GM10266 (cell line): ENCODE measurements around the gene PSMA8.
"Not testable (repeated sequence)": the region's sequence is repeated elsewhere in the genome, so short reads cannot be mapped to it uniquely, and the experiment has no call there.

Source experiments
- DNase-seq: peaks from one replicate; pipeline ENCODE4 v3.0.0; 2012; ENCODE audit errors: extremely low spot score
- CTCF ChIP-seq: IDR thresholded peaks from 2 replicates; pipeline ENCODE4 v1.5.1; 2012; ENCODE audit warnings: mild to moderate bottlenecking, low read depth; ENCODE audit not compliant: control insufficient read depth, insufficient read depth; ENCODE audit errors: missing control alignments

The PSMA8 gene

GRCh38 chr18:26181343-26181826, 47.7 kb downstream of the PSMA8 start:
- TF ChIP-seq CTCF, result no peak
- no peak for DNase-seq

GRCh38 chr18:26183395-26184112, 49.9 kb downstream of the PSMA8 start:
- TF ChIP-seq CTCF, result no peak
- DNase-seq, result no peak

GRCh38 chr18:26185267-26185666, 51.6 kb downstream of the PSMA8 start:
- no peak for DNase-seq
- no peak for TF ChIP-seq CTCF

GRCh38 chr18:26190506-26190905, 56.8 kb downstream of the PSMA8 start:
- no peak for DNase-seq
- TF ChIP-seq CTCF, result no peak

GRCh38 chr18:26192233-26192632, 58.6 kb downstream of the PSMA8 start:
- no peak for TF ChIP-seq CTCF
- DNase-seq, result no peak

GRCh38 chr18:26196605-26197004, 62.9 kb downstream of the PSMA8 start:
- DNase-seq, result no peak
- no peak for TF ChIP-seq CTCF

GRCh38 chr18:26202001-26202400, 68.3 kb downstream of the PSMA8 start:
- DNase-seq, result not testable (repeated sequence)

GRCh38 chr18:26205318-26205717, 71.6 kb downstream of the PSMA8 start:
- DNase-seq, result no peak
- TF ChIP-seq CTCF, result no peak
